HG03571 (cell line): ENCODE data around the gene TMOD3.
"Not testable (repeated sequence)": the region's sequence is repeated elsewhere in the genome, so short reads cannot be mapped to it uniquely, and the experiment has no call there.

ENCODE experiments used
- ATAC-seq: cut with Tn5 transposase; IDR thresholded peaks from one replicate; pipeline ENCODE4 v1.9.1; 2021; ENCODE audit not compliant: unreplicated experiment

TMOD3 gene

GRCh38 chr15:51863131-51863530 lies 33.7 kb downstream of the TMOD3 start:
- no peak for ATAC-seq

GRCh38 chr15:51864408-51865056 lies 35.1 kb downstream of the TMOD3 start:
- ATAC-seq: no peak

GRCh38 chr15:51865317-51865716 lies 35.9 kb downstream of the TMOD3 start:
- ATAC-seq: no peak

- no peak for ATAC-seq
Observed at GRCh38 chr15:51866161-51866560, 36.7 kb downstream of the TMOD3 start.

- ATAC-seq: no peak
Observed at GRCh38 chr15:51866751-51867150, 37.3 kb downstream of the TMOD3 start.

GRCh38 chr15:51869060-51869421 lies 39.6 kb downstream of the TMOD3 start:
- no peak for ATAC-seq

- ATAC-seq: no peak
Observed at GRCh38 chr15:51870774-51871173, 41.3 kb downstream of the TMOD3 start.

- no peak for ATAC-seq
Observed at GRCh38 chr15:51874751-51875644, 45.5 kb downstream of the TMOD3 start.

GRCh38 chr15:51876169-51876568 lies 46.7 kb downstream of the TMOD3 start:
- no peak for ATAC-seq

GRCh38 chr15:51878446-51879386 lies 49.3 kb downstream of the TMOD3 start:
- no peak for ATAC-seq

GRCh38 chr15:51879555-51879954 lies 50.1 kb downstream of the TMOD3 start:
- ATAC-seq: no peak

- no peak for ATAC-seq
Observed at GRCh38 chr15:51883271-51883837, 53.9 kb downstream of the TMOD3 start.

- ATAC-seq: no peak
Observed at GRCh38 chr15:51884041-51884440, 54.6 kb downstream of the TMOD3 start.

GRCh38 chr15:51884517-51885236 lies 55.2 kb downstream of the TMOD3 start:
- no peak for ATAC-seq

GRCh38 chr15:51885758-51886157 lies 56.3 kb downstream of the TMOD3 start:
- not testable (repeated sequence) for ATAC-seq

- ATAC-seq: no peak
Observed at GRCh38 chr15:51887887-51888592, 58.6 kb downstream of the TMOD3 start.

GRCh38 chr15:51888593-51889195 lies 59.2 kb downstream of the TMOD3 start:
- no peak for ATAC-seq

- no peak for ATAC-seq
Observed at GRCh38 chr15:51889486-51889885, 60.0 kb downstream of the TMOD3 start.

GRCh38 chr15:51904421-51904820 lies 75.0 kb downstream of the TMOD3 start:
- ATAC-seq: no peak
